Endodermal cell (in vitro differentiated cells): ENCODE data around the gene CCDC150. TPM values are rescaled to one million over a fixed set of nuclear protein-coding genes. Genes with fewer than 3 reads are reported as not detected.
A peak's percentile ranks its signal among the peaks of the same experiment; 100 is the strongest.

ENCODE experiments used
- DNase-seq: peaks from one replicate; pipeline ENCODE4 v3.0.0-alpha.2; 2017
- H3K27ac ChIP-seq: 2 replicates; pipeline ENCODE4 v1.5.1; 2013; ENCODE audit warnings: mild to moderate bottlenecking, low read depth, low read length, moderate library complexity
- H3K27me3 ChIP-seq: 2 replicates; pipeline ENCODE4 v1.6.1; 2013; ENCODE audit warnings: mild to moderate bottlenecking, low read length, moderate library complexity; ENCODE audit not compliant: insufficient read depth, control insufficient read depth, poor library complexity, severe bottlenecking
- H3K36me3 ChIP-seq: 2 replicates; pipeline ENCODE4 v1.7.0; 2013; ENCODE audit warnings: mild to moderate bottlenecking, low read length, moderate library complexity; ENCODE audit not compliant: control insufficient read depth, insufficient read depth
- H3K4me1 ChIP-seq: one replicate; pipeline ENCODE4 v1.7.0; 2013; ENCODE audit warnings: low read length; ENCODE audit not compliant: control insufficient read depth, insufficient read depth
- H3K4me3 ChIP-seq: 2 replicates; pipeline ENCODE4 v1.5.1; 2013; ENCODE audit warnings: mild to moderate bottlenecking, low read length, moderate library complexity
- H3K9ac ChIP-seq: 2 replicates; pipeline ENCODE4 v1.6.1; 2013; ENCODE audit warnings: mild to moderate bottlenecking, low read length, moderate library complexity; ENCODE audit not compliant: poor library complexity, severe bottlenecking; ENCODE audit errors: extremely low read depth
- H3K9me3 ChIP-seq: 2 replicates; pipeline ENCODE4 v1.6.1; 2013; ENCODE audit warnings: mild to moderate bottlenecking, low read length, moderate library complexity; ENCODE audit not compliant: control insufficient read depth
- H3K27ac Mint-ChIP-seq: 2 replicates; pipeline ENCODE4 v1.8.0; 2020; ENCODE audit warnings: mixed read lengths
- H3K27me3 Mint-ChIP-seq: 2 replicates; pipeline ENCODE4 v1.8.0; 2021; ENCODE audit warnings: mild to moderate bottlenecking, mixed read lengths; ENCODE audit not compliant: insufficient read depth
- H3K36me3 Mint-ChIP-seq: 2 replicates; pipeline ENCODE4 v1.8.0; 2020; ENCODE audit warnings: low read depth, mixed read lengths
- H3K4me1 Mint-ChIP-seq: 2 replicates; pipeline ENCODE4 v1.8.0; 2020; ENCODE audit warnings: mixed read lengths
- H3K4me3 Mint-ChIP-seq: 2 replicates; pipeline ENCODE4 v1.8.0; 2020; ENCODE audit warnings: mild to moderate bottlenecking, moderate library complexity, mixed read lengths
- H3K9me3 Mint-ChIP-seq: 2 replicates; pipeline ENCODE4 v1.8.0; 2020; ENCODE audit warnings: mild to moderate bottlenecking, mixed read lengths
- CTCF ChIP-seq: fragments of 200-600 bp; sonication (generic); conservative IDR thresholded peaks from 2 replicates; pipeline ENCODE4 v1.5.0; 2021; ENCODE audit warnings: antibody characterized with exemption, mild to moderate bottlenecking
- WGBS, 2 experiments: methylation state at CpG; one replicate each; pipeline versions ENCODE4 v1.1.5 to v1.1.7; 2013; ENCODE audit warnings: missing lambda C conversion rate in 2 of 2, mixed read lengths in 1 of 2; ENCODE audit not compliant: insufficient coverage in 1 of 2, insufficient read length in 1 of 2; 5-methylcytosine and 5-hydroxymethylcytosine counted together
- total RNA-seq, 2 donors: library from RNA; stranded (reverse); fragmentation: NEBNext Ultra II Directional in 1 of 2; extraction: Animal tissue kit (Norgen Biotek cat#: 25700) in 1 of 2; gene quantifications; 2 replicates in 1 of 2; 3 replicates in 1 of 2; pipeline ENCODE4 v1.2.1, GENCODE V29; 2021

CCDC150 gene
- total RNA-seq, 2 donors from 2014 or later, result 25.4 to 42.9 TPM

GRCh38 chr2:196591621-196592022 is 47.9 kb upstream of the CCDC150 start:
- 84% methylated on average over 3 of the region's 4 CpGs; no CpG with 5 or more reads in 1 of the 2 experiments for WGBS, 2 experiments
- Histone ChIP-seq H3K27ac (no peak overlapping the region), H3K9me3 (no peaks in the 10 kb centered on the region), H3K4me3 (peak overlapping the region; percentile 85), H3K4me1 (peaks cover 3% of the 10 kb centered on the region), H3K9ac (no peak overlapping the region), H3K36me3 (no peaks in the 10 kb centered on the region), H3K27me3 (peaks cover 9% of the 10 kb centered on the region)
- Mint-ChIP-seq H3K4me3 (peak overlapping the region; percentile 73), H3K4me1 (peaks cover 36% of the 10 kb centered on the region), H3K9me3 (no peaks in the 10 kb centered on the region), H3K27ac (no peak overlapping the region), H3K36me3 (no peaks in the 10 kb centered on the region), H3K27me3 (peaks cover 28% of the 10 kb centered on the region)
- TF ChIP-seq CTCF, result no peak
- no peak for DNase-seq

- Histone ChIP-seq H3K4me1 (peaks cover 3% of the 10 kb centered on the region), H3K27me3 (peaks cover 9% of the 10 kb centered on the region), H3K36me3 (no peaks in the 10 kb centered on the region), H3K9ac (peak overlapping the region; percentile 59), H3K27ac (peak overlapping the region; percentile 3), H3K9me3 (no peaks in the 10 kb centered on the region), H3K4me3 (peak overlapping the region; percentile 85)
- Mint-ChIP-seq H3K36me3 (no peaks in the 10 kb centered on the region), H3K9me3 (no peaks in the 10 kb centered on the region), H3K4me3 (peak overlapping the region; percentile 73), H3K27me3 (peaks cover 29% of the 10 kb centered on the region), H3K4me1 (peaks cover 36% of the 10 kb centered on the region), H3K27ac (peak overlapping the region; percentile 90)
- WGBS, 2 experiments, result 0 to 2% methylated on average over 9 to 48 of the region's 48 CpGs
- peak; percentile 55 for TF ChIP-seq CTCF
- peak; percentile 87 for DNase-seq
Measured at GRCh38 chr2:196592331-196592910, 47.1 kb upstream of the CCDC150 start.

DNA sequence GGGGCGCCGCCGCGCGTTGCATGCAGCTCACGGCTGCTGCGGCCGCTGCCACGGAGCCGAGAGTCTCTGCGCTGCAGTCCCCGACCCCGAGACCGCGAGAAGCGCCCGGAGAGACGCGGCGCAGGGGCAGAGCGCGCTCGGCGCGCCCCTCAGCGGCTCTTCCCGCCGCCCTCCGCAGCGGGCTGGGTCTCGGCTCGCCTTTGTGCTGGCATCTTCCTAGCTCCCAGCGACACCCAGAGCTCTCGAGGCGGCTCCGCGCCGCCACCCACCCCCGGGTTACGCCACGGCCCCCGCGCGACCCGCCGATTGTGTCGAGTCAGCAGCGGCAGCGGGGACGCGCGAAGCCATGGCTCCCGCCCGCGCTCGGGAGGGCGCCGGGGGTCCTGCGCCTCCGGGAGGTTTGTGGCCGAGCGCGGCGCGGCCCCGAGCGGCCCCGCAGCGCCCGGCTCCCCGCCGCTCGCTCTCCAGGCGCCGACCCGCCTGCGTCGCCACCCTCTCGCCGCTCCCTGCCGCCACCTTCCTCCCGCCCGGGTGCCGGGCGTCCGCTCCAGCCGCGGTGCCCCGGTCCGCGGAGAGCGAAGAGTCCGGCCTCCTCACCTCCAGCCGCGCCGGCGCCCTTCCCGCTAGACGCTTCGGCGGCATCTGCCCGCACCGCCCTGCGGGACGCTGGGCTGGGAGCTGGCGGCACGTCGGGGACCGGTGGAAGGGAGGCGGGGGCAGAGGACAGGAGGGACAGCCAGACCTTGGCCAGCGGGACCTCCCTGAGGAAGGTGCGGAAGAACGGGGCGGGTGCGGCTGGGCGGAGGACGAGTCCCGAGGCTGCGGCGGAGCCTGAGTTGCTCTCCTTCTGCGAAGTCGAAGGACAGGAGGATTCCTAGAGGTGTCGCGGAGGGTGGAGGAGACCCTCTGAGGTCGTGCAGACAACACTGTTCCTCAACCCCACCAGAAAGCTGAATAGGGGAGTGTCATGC is 46.3 kb upstream of the CCDC150 start, which contains the start of gene HECW2:
HECW2 (minus strand) TSS at position 644 of the 971 bp plus-strand sequence.
- H3K9ac ChIP-seq, result peak within 1 kb of the TSS; percentile 59
- H3K27me3 ChIP-seq, result peaks cover 9% of the 10 kb centered on the region
- no peaks in the 10 kb centered on the region for H3K36me3 ChIP-seq
- H3K27ac ChIP-seq, result peak within 1 kb of the TSS; percentile 74
- Mint-ChIP-seq H3K9me3 (no peaks in the 10 kb centered on the region), H3K27me3 (peaks cover 29% of the 10 kb centered on the region), H3K27ac (peak within 1 kb of the TSS; percentile 90), H3K36me3 (no peaks in the 10 kb centered on the region), H3K4me3 (peak within 1 kb of the TSS; percentile 73), H3K4me1 (peaks cover 36% of the 10 kb centered on the region)
- H3K9me3 ChIP-seq, result no peaks in the 10 kb centered on the region
- no peak for TF ChIP-seq CTCF
- WGBS, 2 experiments, result 1% methylated on average over 125 of the region's 125 CpGs; no CpG with 5 or more reads in 1 of the 2 experiments
- peak; percentile 86 for DNase-seq
- H3K4me1 ChIP-seq, result peaks cover 3% of the 10 kb centered on the region
- peak within 1 kb of the TSS; percentile 85 for H3K4me3 ChIP-seq
